B cell (primary cell): Measurements from ENCODE around the gene LCN2.

ENCODE experiments used
- EZH2 ChIP-seq: IDR thresholded peaks from 2 replicates; pipeline ENCODE4 v1.6.1; 2012; ENCODE audit warnings: borderline replicate concordance, low read depth, mild to moderate bottlenecking, moderate library complexity, low read length; ENCODE audit not compliant: insufficient read depth, poor library complexity, severe bottlenecking
- TF ChIP-seq, protein P1 (sequence below): fragments of 200-600 bp; IDR thresholded peaks from one replicate; pipeline ENCODE4 v1.8.0; 2022; ENCODE audit warnings: antibody characterized with exemption, mild to moderate bottlenecking

DNA sequence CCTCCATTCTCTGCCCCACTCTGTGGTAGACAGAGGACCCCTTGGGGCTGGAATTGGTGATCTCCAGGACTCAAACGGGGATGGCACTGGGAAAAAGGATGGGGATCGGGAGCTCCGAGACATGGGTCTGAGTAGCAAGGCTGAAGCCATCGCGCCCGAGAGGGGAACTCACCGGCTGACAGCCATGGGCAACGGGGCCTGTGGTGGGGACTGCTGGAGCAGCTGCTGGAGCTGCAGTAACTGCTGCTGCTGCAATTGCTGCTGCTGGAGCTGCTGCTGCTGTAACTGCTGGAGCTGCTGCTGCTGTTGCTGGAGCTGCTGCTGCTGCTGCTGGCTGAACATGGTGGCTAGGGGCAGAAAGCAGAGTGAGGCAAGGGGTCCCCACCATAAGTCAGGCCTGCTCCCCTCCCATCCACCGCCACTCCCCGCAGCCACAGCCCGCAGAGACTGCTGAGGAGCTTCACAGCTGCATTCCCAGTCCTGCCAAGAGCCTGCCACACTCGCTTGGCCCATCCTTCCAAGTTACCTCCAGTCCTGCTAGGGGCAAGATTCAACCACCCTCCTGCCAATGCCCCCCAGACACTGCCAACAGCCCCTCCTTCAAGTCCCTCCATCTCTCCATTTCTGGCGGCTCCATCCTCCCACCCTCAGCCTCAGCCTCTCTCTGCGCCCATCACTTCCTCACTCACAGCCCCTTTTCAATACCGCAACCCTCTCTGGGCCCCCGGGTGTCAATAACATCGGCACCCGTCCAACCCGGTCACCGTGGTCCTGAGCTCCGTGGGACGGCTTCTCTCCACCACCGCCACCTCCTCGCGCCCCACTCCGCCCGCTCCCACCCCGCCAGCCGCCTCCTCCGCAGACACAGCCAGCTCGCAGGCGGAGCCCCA lies 41.5 kb downstream of the LCN2 start:
- TF ChIP-seq, protein P1, sequence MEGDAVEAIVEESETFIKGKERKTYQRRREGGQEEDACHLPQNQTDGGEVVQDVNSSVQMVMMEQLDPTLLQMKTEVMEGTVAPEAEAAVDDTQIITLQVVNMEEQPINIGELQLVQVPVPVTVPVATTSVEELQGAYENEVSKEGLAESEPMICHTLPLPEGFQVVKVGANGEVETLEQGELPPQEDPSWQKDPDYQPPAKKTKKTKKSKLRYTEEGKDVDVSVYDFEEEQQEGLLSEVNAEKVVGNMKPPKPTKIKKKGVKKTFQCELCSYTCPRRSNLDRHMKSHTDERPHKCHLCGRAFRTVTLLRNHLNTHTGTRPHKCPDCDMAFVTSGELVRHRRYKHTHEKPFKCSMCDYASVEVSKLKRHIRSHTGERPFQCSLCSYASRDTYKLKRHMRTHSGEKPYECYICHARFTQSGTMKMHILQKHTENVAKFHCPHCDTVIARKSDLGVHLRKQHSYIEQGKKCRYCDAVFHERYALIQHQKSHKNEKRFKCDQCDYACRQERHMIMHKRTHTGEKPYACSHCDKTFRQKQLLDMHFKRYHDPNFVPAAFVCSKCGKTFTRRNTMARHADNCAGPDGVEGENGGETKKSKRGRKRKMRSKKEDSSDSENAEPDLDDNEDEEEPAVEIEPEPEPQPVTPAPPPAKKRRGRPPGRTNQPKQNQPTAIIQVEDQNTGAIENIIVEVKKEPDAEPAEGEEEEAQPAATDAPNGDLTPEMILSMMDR, result no peak
- no peak for TF ChIP-seq EZH2
